Suprapubic skin (tissue), 3 donors: ENCODE data around the gene RAPGEF6.

Source experiments
- CTCF ChIP-seq, 2 donors: fragments of 200-600 bp in 1 of 2; fragments of 450-650 bp in 1 of 2; sonication (generic) in 1 of 2; IDR thresholded peaks; one replicate each; pipeline ENCODE4 v1.5.1; 2016 to 2019; ENCODE audit warnings: antibody characterized with exemption in 2 of 2, mild to moderate bottlenecking in 1 of 2, moderate library complexity in 1 of 2
- EP300 ChIP-seq: sonication (generic); formaldehyde crosslinking; IDR thresholded peaks from one replicate; pipeline ENCODE4 v1.6.1; 2017; ENCODE audit warnings: antibody characterized with exemption
- POLR2A ChIP-seq, 2 donors: fragments of 450-650 bp; IDR thresholded peaks; one replicate each; pipeline ENCODE4 v1.6.1; 2017; ENCODE audit warnings: antibody characterized with exemption in 2 of 2, mild to moderate bottlenecking in 2 of 2, moderate library complexity in 2 of 2

- TF ChIP-seq CTCF (IDR thresholded peaks at IDR 0.05) (no peak), POLR2A (IDR thresholded peaks at IDR 0.05) (no peak), EP300 (no peak)
Measured at GRCh38 chr5:131416729-131417128, 218.3 kb downstream of the RAPGEF6 start.
